Measurements from ENCODE around the gene NTF4. TPM values are rescaled to one million over a fixed set of nuclear protein-coding genes. Genes with fewer than 3 reads are reported as not detected.

The NTF4 gene
- total and polyA plus RNA-seq, 2 of the 8 experiments (the other 6 are each of a cell fraction or from before 2014, with no cell fraction given) = 3.1 to 6.5 TPM

GRCh38 chr19:49081273-49081672 lies 16.7 kb upstream of the NTF4 start:
- no peak overlapping the region for H2BK12ac ChIP-seq (ENCODE audit: low read depth, low read length)
- POLR2A ChIA-PET (ENCODE audit: partially characterized antibody) = no interaction called here
- FAIRE-seq = no peak

More at GRCh38 chr19:49081273-49081672, 16.7 kb upstream of the NTF4 start:
- H3K56ac ChIP-seq (replicated peaks; ENCODE audit: insufficient read length, low read depth, low read length) = no peak overlapping the region
- H3K4me1 ChIP-seq (replicated peaks in 1 of 4; ENCODE audit: control insufficient read depth in 3 of 4, insufficient read depth in 4 of 4, low read length in 3 of 4) = peaks cover under 1 to 2% (median 1%) of the 10 kb centered on the region in 4 experiments
- TF ChIP-seq, protein P1, sequence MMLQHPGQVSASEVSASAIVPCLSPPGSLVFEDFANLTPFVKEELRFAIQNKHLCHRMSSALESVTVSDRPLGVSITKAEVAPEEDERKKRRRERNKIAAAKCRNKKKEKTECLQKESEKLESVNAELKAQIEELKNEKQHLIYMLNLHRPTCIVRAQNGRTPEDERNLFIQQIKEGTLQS (IDR thresholded peaks at IDR 0.05; ENCODE audit: insufficient read depth, low read depth, low read length) = no peak
- TF ChIP-seq SIN3A (conservative IDR thresholded peaks at IDR 0.05 in 1 of 2, IDR thresholded peaks at IDR 0.05 in 1 of 2; ENCODE audit: low read depth in 1 of 2, low read length in 2 of 2) = no peak
- TF ChIP-seq TBP (IDR thresholded peaks at IDR 0.05; ENCODE audit: low read depth, low read length) = no peak
- TF ChIP-seq FOSL1 (IDR thresholded peaks at IDR 0.05; ENCODE audit: insufficient read depth, low read depth, low read length) = no peak
- H2AK5ac ChIP-seq (ENCODE audit: low read depth, low read length) = no peak overlapping the region
- peaks cover 0 to 3% (median 0%) of the 10 kb centered on the region in 4 experiments; a peak in 1 of 7 replicates for H3K27me3 ChIP-seq (replicated peaks in 1 of 4; ENCODE audit: control insufficient read depth in 3 of 4, extremely low read depth in 1 of 4, insufficient read depth in 3 of 4, low read length in 3 of 4)
- H3K9me3 ChIP-seq (ENCODE audit: insufficient read depth in 2 of 2, low read depth in 1 of 2, low read length in 1 of 2) = no peaks in the 10 kb centered on the region
- no peak overlapping the region for H2BK20ac ChIP-seq (ENCODE audit: low read length)
- H3K14ac ChIP-seq (ENCODE audit: insufficient read length) = no peak overlapping the region
- no peak overlapping the region for H3K4me3 ChIP-seq (ENCODE audit: extremely low read depth in 1 of 4, insufficient read depth in 2 of 4, low read depth in 3 of 4, low read length in 4 of 4)
- 90% methylated on average over 1 of the region's 1 CpG; no CpG with 5 or more reads in 1 of the 2 experiments for WGBS, 2 experiments (ENCODE audit: extremely low coverage in 1 of 2, insufficient coverage in 1 of 2, insufficient read length in 1 of 2, insufficient replicate concordance in 2 of 2, low coverage in 1 of 2, low lambda C conversion rate in 2 of 2, missing lambda C conversion rate in 1 of 2)
- no peak overlapping the region for H3K23ac ChIP-seq (ENCODE audit: insufficient read length)
- H2BK120ac ChIP-seq (replicated peaks; ENCODE audit: low read depth, low read length) = no peak overlapping the region
- no peak overlapping the region for H2BK5ac ChIP-seq (ENCODE audit: low read depth, low read length)
- no peak overlapping the region for H4K91ac ChIP-seq (replicated peaks; ENCODE audit: insufficient read length, low read length)
- peaks cover 12% of the 10 kb centered on the region; the same call in 1 of the 2 replicates for H3K23me2 ChIP-seq (ENCODE audit: low read depth, low read length)
- no peak overlapping the region for H4K8ac ChIP-seq (ENCODE audit: extremely low read depth, insufficient read depth, low read length)
- peaks cover 0 to under 1% (median 0%) of the 10 kb centered on the region in 4 experiments; a peak in 1 of 8 replicates for H3K36me3 ChIP-seq (ENCODE audit: control insufficient read depth in 2 of 4, insufficient read depth in 4 of 4, low read length in 3 of 4)
- no peak overlapping the region for H2BK15ac ChIP-seq (ENCODE audit: low read length)
- no peak overlapping the region for H3K18ac ChIP-seq (ENCODE audit: extremely low read depth, low read length)
- H3K4ac ChIP-seq (replicated peaks; ENCODE audit: insufficient read length, low read depth, low read length) = no peak overlapping the region
- H3K4me2 ChIP-seq (ENCODE audit: insufficient read depth in 1 of 2, low read depth in 2 of 2, low read length in 2 of 2) = no peak overlapping the region
- peaks cover 1 to 2% of the 10 kb centered on the region in 2 experiments for H4K20me1 ChIP-seq (replicated peaks in 1 of 2; ENCODE audit: control insufficient read depth in 1 of 2, insufficient read depth in 2 of 2, low read length in 2 of 2)
- no peak overlapping the region for H4K5ac ChIP-seq (ENCODE audit: insufficient read length, low read depth, low read length)
- peaks cover 7 to 8% of the 10 kb centered on the region in 2 experiments for H3K79me2 ChIP-seq (ENCODE audit: control insufficient read depth in 1 of 2, insufficient read depth in 2 of 2, low read length in 2 of 2)
- CTCF ChIA-PET (ENCODE audit: partially characterized antibody) = interaction anchor here (0.9 to 2.2 kb wide), 4 partner anchors 7 to 117 kb away, joined by 4 to 6 read pairs (median 5); no protein-coding TSS in a partner anchor
- H3K9ac ChIP-seq (replicated peaks in 1 of 4; ENCODE audit: extremely low read depth in 1 of 4, low read depth in 3 of 4, low read length in 3 of 4) = no peak overlapping the region
- H3K27ac ChIP-seq (ENCODE audit: low read depth, low read length) = no peak overlapping the region
- no peak for DNase-seq (ENCODE audit: low read depth in 1 of 2, low spot score in 2 of 2)
- H2AFZ ChIP-seq (ENCODE audit: low read length) = no peak overlapping the region
- no peaks in the 10 kb centered on the region for H3K79me1 ChIP-seq (ENCODE audit: low read depth, low read length)

Measured in H1 (cell line).